GM23338 (cell line): ENCODE results near the gene ZNF630. TPM values are rescaled to one million over a fixed set of nuclear protein-coding genes. Genes with fewer than 3 reads are reported as not detected.

Experiments used
- ATAC-seq: fragments of 200-7000 bp; cut with Tn5 transposase; 3 replicates; pipeline ENCODE4 v1.9.1; 2020
- DNase-seq: peaks from one replicate; pipeline ENCODE4 v3.0.0-alpha.2; 2015; ENCODE audit warnings: low spot score
- H2AFZ ChIP-seq: fragments of 200-600 bp; sonication (generic); 2 replicates; pipeline ENCODE4 v1.8.0; 2016; ENCODE audit warnings: antibody characterized with exemption, mild to moderate bottlenecking, moderate library complexity
- H3F3A ChIP-seq: fragments of 200-600 bp; sonication (generic); replicated peaks from 2 replicates; pipeline ENCODE4 v1.8.0; 2017; ENCODE audit warnings: antibody characterized with exemption, mixed run types, low read depth
- H3K27ac ChIP-seq: fragments of 200-600 bp; sonication (generic); 2 replicates; pipeline ENCODE4 v1.6.1; 2016; ENCODE audit warnings: low read depth
- H3K27me3 ChIP-seq: fragments of 200-600 bp; sonication (generic); 2 replicates; pipeline ENCODE4 v1.8.0; 2016; ENCODE audit warnings: mild to moderate bottlenecking, mixed run types, moderate library complexity; ENCODE audit not compliant: insufficient read depth
- H3K36me3 ChIP-seq: fragments of 200-600 bp; sonication (generic); 2 replicates; pipeline ENCODE4 v1.8.0; 2016; ENCODE audit warnings: mild to moderate bottlenecking; ENCODE audit not compliant: insufficient read depth
- H3K4me1 ChIP-seq: fragments of 200-600 bp; sonication (generic); 2 replicates; pipeline ENCODE4 v1.8.0; 2016; ENCODE audit warnings: mild to moderate bottlenecking, moderate library complexity; ENCODE audit not compliant: insufficient read depth
- H3K4me2 ChIP-seq: fragments of 200-600 bp; sonication (generic); 2 replicates; pipeline ENCODE4 v1.7.1; 2017; ENCODE audit warnings: mixed run types
- H3K4me3 ChIP-seq: fragments of 200-600 bp; sonication (generic); 2 replicates; pipeline ENCODE4 v1.6.1; 2016; ENCODE audit warnings: mixed run types
- H3K79me2 ChIP-seq: fragments of 200-600 bp; sonication (generic); replicated peaks from 2 replicates; pipeline ENCODE4 v1.8.0; 2017; ENCODE audit warnings: mild to moderate bottlenecking; ENCODE audit not compliant: insufficient read depth
- H3K9me2 ChIP-seq: fragments of 200-600 bp; sonication (generic); 2 replicates; pipeline ENCODE4 v1.8.0; 2017; ENCODE audit not compliant: insufficient read depth
- H4K20me1 ChIP-seq: fragments of 200-600 bp; sonication (generic); replicated peaks from 2 replicates; pipeline ENCODE4 v1.8.0; 2017; ENCODE audit warnings: mild to moderate bottlenecking; ENCODE audit not compliant: insufficient read depth
- H3K27ac Mint-ChIP-seq: 2 replicates; pipeline ENCODE4 v1.8.0; 2020; ENCODE audit warnings: inconsistent platforms, mild to moderate bottlenecking, moderate library complexity, mixed read lengths
- H3K27me3 Mint-ChIP-seq: 3 replicates; pipeline ENCODE4 v1.8.0; 2022; ENCODE audit warnings: low read depth, mild to moderate bottlenecking, moderate library complexity, mixed read lengths, inconsistent platforms; ENCODE audit not compliant: insufficient read depth, poor library complexity
- H3K36me3 Mint-ChIP-seq: 3 replicates; pipeline ENCODE4 v1.8.0; 2021; ENCODE audit warnings: low read depth, mild to moderate bottlenecking, inconsistent platforms, moderate library complexity, mixed read lengths
- H3K4me1 Mint-ChIP-seq: 3 replicates; pipeline ENCODE4 v1.8.0; 2020; ENCODE audit warnings: mild to moderate bottlenecking, inconsistent platforms, mixed read lengths
- H3K4me3 Mint-ChIP-seq: 3 replicates; pipeline ENCODE4 v1.8.0; 2021; ENCODE audit warnings: moderate library complexity, mild to moderate bottlenecking, inconsistent platforms, mixed read lengths
- H3K9me3 Mint-ChIP-seq: 3 replicates; pipeline ENCODE4 v1.8.0; 2020; ENCODE audit warnings: moderate library complexity, mild to moderate bottlenecking, inconsistent platforms, mixed read lengths
- CREB1 ChIP-seq: fragments of 250-450 bp; sonication (Bioruptor Pico); IDR thresholded peaks from 2 replicates; pipeline ENCODE4 v1.5.0; 2020; ENCODE audit warnings: low read depth, mild to moderate bottlenecking, moderate library complexity
- EZH2 ChIP-seq: fragments of 200-600 bp; sonication (generic); IDR thresholded peaks from one replicate; pipeline ENCODE4 v1.8.0; 2017; ENCODE audit warnings: antibody characterized with exemption, mild to moderate bottlenecking, low read depth; ENCODE audit not compliant: unreplicated experiment
- EZH2phosphoT487 ChIP-seq: fragments of 200-600 bp; sonication (generic); IDR thresholded peaks from one replicate; pipeline ENCODE4 v1.8.1; 2018; ENCODE audit warnings: antibody characterized with exemption; ENCODE audit not compliant: unreplicated experiment
- JUNB ChIP-seq: IDR thresholded peaks from one replicate; pipeline ENCODE4 v1.6.1; 2016; ENCODE audit warnings: antibody characterized with exemption; ENCODE audit not compliant: unreplicated experiment
- NANOG ChIP-seq: IDR thresholded peaks from 2 replicates; pipeline ENCODE4 v1.6.1; 2016; ENCODE audit warnings: antibody characterized with exemption, borderline replicate concordance
- POLR2AphosphoS5 ChIP-seq: IDR thresholded peaks from 2 replicates; pipeline ENCODE4 v1.6.1; 2016; ENCODE audit warnings: antibody characterized with exemption, low read depth
- STAT1 ChIP-seq: IDR thresholded peaks from one replicate; pipeline ENCODE4 v1.6.1; 2016; ENCODE audit warnings: antibody characterized with exemption; ENCODE audit not compliant: unreplicated experiment
- ZNF331 ChIP-seq: fragments of 250-450 bp; sonication (Bioruptor Pico); IDR thresholded peaks from 2 replicates; pipeline ENCODE4 v1.5.0; 2020; ENCODE audit warnings: low read depth, mild to moderate bottlenecking, moderate library complexity
- polyA plus RNA-seq: library from polyadenylated mRNA; unstranded; fragments of >200 nt; fragmentation: Nextera tagmentation; extraction: Ambion mirVana; gene quantifications from 2 replicates; pipeline ENCODE4 v1.2.1, GENCODE V29; 2016
- total RNA-seq: library from RNA; depleted of rRNA; stranded (reverse); fragments of >200 nt; shearing (Covaris generic); gene quantifications from 2 replicates; pipeline ENCODE4 v1.2.3, GENCODE V29; 2014
- TF ChIP-seq, protein P1 (sequence below): fragments of 250-450 bp; sonication (Bioruptor Pico); IDR thresholded peaks from 2 replicates; pipeline ENCODE4 v1.5.0; 2020; ENCODE audit warnings: mild to moderate bottlenecking, moderate library complexity
- TF ChIP-seq, protein P2 (sequence below), 2 experiments: fragments of 200-600 bp in 1 of 2; sonication (generic) in 1 of 2; conservative IDR thresholded peaks; 2 replicates each; pipeline versions ENCODE4 v1.5.1 to v1.6.1; 2016 to 2017; ENCODE audit warnings: antibody characterized with exemption in 2 of 2, low read depth in 2 of 2, mild to moderate bottlenecking in 2 of 2, moderate library complexity in 1 of 2
- TF ChIP-seq, protein P3 (sequence below): IDR thresholded peaks from 2 replicates; pipeline ENCODE4 v1.6.1; 2016; ENCODE audit warnings: antibody characterized with exemption

Gene ZNF630
- total and polyA plus RNA-seq, 2 experiments from 2014 or later, result 0.95 to 2.2 TPM

DNA sequence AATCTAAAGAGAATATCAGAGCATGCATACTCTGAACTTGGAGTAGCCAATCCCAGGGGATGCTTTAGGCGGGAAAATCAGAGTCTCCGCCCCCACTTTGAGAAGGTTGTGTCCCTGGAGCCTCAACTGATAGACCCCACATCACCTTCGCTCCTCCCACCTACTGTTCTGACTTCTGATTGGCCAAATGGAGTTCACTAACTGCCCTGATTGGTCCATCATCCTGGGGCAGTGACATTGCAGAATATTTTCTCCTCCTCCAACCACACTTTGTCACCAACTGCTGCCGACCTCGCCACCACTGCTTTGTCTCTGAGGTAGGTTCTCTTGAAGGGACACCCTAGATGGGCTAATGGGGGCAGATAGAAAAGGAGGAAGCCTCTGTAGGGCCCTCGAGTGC is 36.3 kb upstream of the ZNF630 start:
- no peaks in the 10 kb centered on the region for H3K9me2 ChIP-seq
- Mint-ChIP-seq H3K4me3 (no peak overlapping the region), H3K27ac (no peak overlapping the region), H3K36me3 (no peaks in the 10 kb centered on the region), H3K9me3 (no peaks in the 10 kb centered on the region), H3K4me1 (no peaks in the 10 kb centered on the region), H3K27me3 (peaks cover 1% of the 10 kb centered on the region)
- no peaks in the 10 kb centered on the region for H3K27me3 ChIP-seq
- H3K36me3 ChIP-seq, result no peaks in the 10 kb centered on the region
- no peaks in the 10 kb centered on the region for H4K20me1 ChIP-seq
- no peak for TF ChIP-seq POLR2AphosphoS5
- TF ChIP-seq, protein P1, sequence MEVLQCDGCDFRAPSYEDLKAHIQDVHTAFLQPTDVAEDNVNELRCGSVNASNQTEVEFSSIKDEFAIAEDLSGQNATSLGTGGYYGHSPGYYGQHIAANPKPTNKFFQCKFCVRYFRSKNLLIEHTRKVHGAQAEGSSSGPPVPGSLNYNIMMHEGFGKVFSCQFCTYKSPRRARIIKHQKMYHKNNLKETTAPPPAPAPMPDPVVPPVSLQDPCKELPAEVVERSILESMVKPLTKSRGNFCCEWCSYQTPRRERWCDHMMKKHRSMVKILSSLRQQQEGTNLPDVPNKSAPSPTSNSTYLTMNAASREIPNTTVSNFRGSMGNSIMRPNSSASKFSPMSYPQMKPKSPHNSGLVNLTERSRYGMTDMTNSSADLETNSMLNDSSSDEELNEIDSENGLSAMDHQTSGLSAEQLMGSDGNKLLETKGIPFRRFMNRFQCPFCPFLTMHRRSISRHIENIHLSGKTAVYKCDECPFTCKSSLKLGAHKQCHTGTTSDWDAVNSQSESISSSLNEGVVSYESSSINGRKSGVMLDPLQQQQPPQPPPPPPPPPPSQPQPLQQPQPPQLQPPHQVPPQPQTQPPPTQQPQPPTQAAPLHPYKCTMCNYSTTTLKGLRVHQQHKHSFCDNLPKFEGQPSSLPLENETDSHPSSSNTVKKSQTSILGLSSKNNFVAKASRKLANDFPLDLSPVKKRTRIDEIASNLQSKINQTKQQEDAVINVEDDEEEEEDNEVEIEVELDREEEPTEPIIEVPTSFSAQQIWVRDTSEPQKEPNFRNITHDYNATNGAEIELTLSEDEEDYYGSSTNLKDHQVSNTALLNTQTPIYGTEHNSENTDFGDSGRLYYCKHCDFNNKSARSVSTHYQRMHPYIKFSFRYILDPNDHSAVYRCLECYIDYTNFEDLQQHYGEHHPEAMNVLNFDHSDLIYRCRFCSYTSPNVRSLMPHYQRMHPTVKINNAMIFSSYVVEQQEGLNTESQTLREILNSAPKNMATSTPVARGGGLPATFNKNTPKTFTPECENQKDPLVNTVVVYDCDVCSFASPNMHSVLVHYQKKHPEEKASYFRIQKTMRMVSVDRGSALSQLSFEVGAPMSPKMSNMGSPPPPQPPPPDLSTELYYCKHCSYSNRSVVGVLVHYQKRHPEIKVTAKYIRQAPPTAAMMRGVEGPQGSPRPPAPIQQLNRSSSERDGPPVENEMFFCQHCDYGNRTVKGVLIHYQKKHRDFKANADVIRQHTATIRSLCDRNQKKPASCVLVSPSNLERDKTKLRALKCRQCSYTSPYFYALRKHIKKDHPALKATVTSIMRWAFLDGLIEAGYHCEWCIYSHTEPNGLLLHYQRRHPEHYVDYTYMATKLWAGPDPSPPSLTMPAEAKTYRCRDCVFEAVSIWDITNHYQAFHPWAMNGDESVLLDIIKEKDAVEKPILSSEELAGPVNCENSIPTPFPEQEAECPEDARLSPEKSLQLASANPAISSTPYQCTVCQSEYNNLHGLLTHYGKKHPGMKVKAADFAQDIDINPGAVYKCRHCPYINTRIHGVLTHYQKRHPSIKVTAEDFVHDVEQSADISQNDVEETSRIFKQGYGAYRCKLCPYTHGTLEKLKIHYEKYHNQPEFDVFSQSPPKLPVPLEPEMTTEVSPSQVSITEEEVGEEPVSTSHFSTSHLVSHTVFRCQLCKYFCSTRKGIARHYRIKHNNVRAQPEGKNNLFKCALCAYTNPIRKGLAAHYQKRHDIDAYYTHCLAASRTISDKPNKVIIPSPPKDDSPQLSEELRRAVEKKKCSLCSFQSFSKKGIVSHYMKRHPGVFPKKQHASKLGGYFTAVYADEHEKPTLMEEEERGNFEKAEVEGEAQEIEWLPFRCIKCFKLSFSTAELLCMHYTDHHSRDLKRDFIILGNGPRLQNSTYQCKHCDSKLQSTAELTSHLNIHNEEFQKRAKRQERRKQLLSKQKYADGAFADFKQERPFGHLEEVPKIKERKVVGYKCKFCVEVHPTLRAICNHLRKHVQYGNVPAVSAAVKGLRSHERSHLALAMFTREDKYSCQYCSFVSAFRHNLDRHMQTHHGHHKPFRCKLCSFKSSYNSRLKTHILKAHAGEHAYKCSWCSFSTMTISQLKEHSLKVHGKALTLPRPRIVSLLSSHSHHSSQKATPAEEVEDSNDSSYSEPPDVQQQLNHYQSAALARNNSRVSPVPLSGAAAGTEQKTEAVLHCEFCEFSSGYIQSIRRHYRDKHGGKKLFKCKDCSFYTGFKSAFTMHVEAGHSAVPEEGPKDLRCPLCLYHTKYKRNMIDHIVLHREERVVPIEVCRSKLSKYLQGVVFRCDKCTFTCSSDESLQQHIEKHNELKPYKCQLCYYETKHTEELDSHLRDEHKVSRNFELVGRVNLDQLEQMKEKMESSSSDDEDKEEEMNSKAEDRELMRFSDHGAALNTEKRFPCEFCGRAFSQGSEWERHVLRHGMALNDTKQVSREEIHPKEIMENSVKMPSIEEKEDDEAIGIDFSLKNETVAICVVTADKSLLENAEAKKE (CRISPR knock-in tag), result no peak
- no peak for TF ChIP-seq ZNF331 (CRISPR knock-in tag)
- TF ChIP-seq CREB1, result no peak
- TF ChIP-seq NANOG, result no peak
- TF ChIP-seq, protein P2, sequence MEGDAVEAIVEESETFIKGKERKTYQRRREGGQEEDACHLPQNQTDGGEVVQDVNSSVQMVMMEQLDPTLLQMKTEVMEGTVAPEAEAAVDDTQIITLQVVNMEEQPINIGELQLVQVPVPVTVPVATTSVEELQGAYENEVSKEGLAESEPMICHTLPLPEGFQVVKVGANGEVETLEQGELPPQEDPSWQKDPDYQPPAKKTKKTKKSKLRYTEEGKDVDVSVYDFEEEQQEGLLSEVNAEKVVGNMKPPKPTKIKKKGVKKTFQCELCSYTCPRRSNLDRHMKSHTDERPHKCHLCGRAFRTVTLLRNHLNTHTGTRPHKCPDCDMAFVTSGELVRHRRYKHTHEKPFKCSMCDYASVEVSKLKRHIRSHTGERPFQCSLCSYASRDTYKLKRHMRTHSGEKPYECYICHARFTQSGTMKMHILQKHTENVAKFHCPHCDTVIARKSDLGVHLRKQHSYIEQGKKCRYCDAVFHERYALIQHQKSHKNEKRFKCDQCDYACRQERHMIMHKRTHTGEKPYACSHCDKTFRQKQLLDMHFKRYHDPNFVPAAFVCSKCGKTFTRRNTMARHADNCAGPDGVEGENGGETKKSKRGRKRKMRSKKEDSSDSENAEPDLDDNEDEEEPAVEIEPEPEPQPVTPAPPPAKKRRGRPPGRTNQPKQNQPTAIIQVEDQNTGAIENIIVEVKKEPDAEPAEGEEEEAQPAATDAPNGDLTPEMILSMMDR (conservative IDR thresholded peaks at IDR 0.05; ENCODE audit: low read depth in 2 of 2), result no peak
- no peak for TF ChIP-seq EZH2phosphoT487
- no peak for TF ChIP-seq EZH2
- TF ChIP-seq, protein P3, sequence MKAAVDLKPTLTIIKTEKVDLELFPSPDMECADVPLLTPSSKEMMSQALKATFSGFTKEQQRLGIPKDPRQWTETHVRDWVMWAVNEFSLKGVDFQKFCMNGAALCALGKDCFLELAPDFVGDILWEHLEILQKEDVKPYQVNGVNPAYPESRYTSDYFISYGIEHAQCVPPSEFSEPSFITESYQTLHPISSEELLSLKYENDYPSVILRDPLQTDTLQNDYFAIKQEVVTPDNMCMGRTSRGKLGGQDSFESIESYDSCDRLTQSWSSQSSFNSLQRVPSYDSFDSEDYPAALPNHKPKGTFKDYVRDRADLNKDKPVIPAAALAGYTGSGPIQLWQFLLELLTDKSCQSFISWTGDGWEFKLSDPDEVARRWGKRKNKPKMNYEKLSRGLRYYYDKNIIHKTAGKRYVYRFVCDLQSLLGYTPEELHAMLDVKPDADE, result no peak
- no peak for TF ChIP-seq JUNB
- no peak for TF ChIP-seq STAT1
- no peaks in the 10 kb centered on the region for H3F3A ChIP-seq
- no peaks in the 10 kb centered on the region for H3K79me2 ChIP-seq
- no peaks in the 10 kb centered on the region for H3K4me1 ChIP-seq
- ATAC-seq, result no peak
- no peak overlapping the region for H3K27ac ChIP-seq
- no peak overlapping the region for H3K4me2 ChIP-seq
- no peak overlapping the region for H3K4me3 ChIP-seq
- no peak for DNase-seq
- no peak overlapping the region for H2AFZ ChIP-seq
